VCaP (cell line): ENCODE data around the gene MYB.

ENCODE experiments used
- H3K27ac ChIP-seq: fragments of 450-650 bp; 2 replicates; pipeline ENCODE4 v1.5.1; 2017
- TF ChIP-seq, protein P1 (sequence below): fragments of 450-650 bp; conservative IDR thresholded peaks from 2 replicates; pipeline ENCODE4 v1.5.1; 2017; ENCODE audit warnings: mild to moderate bottlenecking, moderate library complexity

MYB gene

GRCh38 chr6:135257631-135258405 is 76.7 kb downstream of the MYB start:
- TF ChIP-seq, protein P1, sequence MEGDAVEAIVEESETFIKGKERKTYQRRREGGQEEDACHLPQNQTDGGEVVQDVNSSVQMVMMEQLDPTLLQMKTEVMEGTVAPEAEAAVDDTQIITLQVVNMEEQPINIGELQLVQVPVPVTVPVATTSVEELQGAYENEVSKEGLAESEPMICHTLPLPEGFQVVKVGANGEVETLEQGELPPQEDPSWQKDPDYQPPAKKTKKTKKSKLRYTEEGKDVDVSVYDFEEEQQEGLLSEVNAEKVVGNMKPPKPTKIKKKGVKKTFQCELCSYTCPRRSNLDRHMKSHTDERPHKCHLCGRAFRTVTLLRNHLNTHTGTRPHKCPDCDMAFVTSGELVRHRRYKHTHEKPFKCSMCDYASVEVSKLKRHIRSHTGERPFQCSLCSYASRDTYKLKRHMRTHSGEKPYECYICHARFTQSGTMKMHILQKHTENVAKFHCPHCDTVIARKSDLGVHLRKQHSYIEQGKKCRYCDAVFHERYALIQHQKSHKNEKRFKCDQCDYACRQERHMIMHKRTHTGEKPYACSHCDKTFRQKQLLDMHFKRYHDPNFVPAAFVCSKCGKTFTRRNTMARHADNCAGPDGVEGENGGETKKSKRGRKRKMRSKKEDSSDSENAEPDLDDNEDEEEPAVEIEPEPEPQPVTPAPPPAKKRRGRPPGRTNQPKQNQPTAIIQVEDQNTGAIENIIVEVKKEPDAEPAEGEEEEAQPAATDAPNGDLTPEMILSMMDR = no peak
- H3K27ac ChIP-seq = no peak overlapping the region

GRCh38 chr6:135258970-135259369 is 77.9 kb downstream of the MYB start:
- no peak overlapping the region for H3K27ac ChIP-seq
- TF ChIP-seq, protein P1 = no peak

DNA sequence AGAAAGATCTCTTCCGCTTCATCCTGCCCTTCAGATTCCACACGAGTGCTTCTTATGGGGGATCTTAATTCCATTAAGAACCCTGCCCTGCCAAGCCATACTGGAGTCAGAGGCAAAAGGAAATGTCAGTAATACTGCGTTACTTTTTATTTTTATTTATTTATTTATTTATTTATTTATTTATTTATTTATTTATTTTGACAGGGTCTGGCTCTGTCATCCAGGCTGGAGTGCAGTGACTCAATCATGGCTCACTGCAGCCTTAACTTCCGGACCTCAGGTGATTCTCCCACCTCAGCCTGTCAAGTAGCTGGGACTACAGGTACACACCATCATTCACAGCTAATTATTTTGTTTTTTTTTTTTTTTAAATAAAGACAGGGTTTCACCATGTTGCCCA is 79.5 kb downstream of the MYB start:
- TF ChIP-seq, protein P1 = no peak
- H3K27ac ChIP-seq = no peak overlapping the region

GRCh38 chr6:135261872-135262725 is 81.0 kb downstream of the MYB start:
- TF ChIP-seq, protein P1 = no peak
- H3K27ac ChIP-seq = no peak overlapping the region

- TF ChIP-seq, protein P1 = no peak
- peak overlapping the region; percentile 80; the same call in 1 of the 2 replicates for H3K27ac ChIP-seq
Measured at GRCh38 chr6:135265278-135265677, 84.2 kb downstream of the MYB start.

DNA sequence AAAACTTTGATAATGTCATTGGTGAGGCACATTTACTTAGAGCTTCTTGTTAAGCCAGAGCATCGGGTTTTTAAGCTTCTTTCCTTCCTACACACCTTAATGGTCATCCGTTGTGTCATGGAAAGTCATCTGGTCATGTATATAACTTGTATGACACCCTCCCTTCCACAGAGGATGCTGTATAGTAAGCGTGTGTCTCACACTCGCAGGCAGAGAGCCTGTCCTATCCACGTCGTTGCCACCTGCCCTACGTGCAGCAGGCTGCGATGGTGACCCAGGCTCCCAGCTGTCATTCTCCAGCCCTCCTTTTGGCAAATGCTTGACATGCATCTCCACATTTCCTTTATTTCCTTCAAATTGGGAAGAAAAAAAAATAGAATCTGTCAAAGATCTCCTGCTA is 85.6 kb downstream of the MYB start:
- TF ChIP-seq, protein P1 = no peak
- H3K27ac ChIP-seq = peak overlapping the region; percentile 80

DNA sequence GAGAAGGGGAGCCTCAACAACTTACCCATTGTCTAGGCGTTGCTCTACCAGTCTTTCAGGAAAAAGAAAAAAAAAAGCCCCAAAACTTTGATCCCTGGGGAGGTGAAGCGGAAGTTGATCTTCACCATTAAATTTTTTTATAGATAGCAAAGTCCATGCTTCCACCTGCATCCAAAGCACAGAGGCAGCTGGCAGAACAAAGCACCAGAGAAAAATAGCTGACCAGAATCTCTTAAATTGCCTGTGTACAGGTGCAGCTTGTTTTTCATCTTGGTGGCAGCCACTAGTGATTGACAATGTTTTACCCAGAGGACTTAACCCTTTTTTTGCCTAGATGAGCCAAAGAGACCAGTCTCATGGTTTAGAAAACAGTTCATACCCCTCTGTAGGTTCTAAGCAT is 86.0 kb downstream of the MYB start:
- peak overlapping the region; percentile 80 for H3K27ac ChIP-seq

More for the DNA sequence above, 86.0 kb downstream of the MYB start:
- TF ChIP-seq, protein P1 = no peak
